Transverse colon (tissue), 4 donors: ENCODE results near the gene PPIG. TPM values are rescaled to one million over a fixed set of nuclear protein-coding genes. Genes with fewer than 3 reads are reported as not detected.

Experiments used
- DNase-seq: peaks from one replicate; pipeline ENCODE4 v3.0.0-alpha.2; 2019
- H3K27ac ChIP-seq, 4 donors: fragments of 200-600 bp; sonication (generic); 2 replicates each; pipeline ENCODE4 v1.5.1; 2016 to 2018; ENCODE audit warnings: inconsistent platforms in 4 of 4
- H3K27me3 ChIP-seq: fragments of 200-600 bp; sonication (generic); 2 replicates; pipeline ENCODE4 v1.5.1; 2017; ENCODE audit warnings: inconsistent platforms
- H3K36me3 ChIP-seq, 4 donors: fragments of 200-600 bp; sonication (generic); 2 replicates each; pipeline ENCODE4 v1.5.1; 2017 to 2019; ENCODE audit warnings: inconsistent platforms in 4 of 4
- H3K4me1 ChIP-seq, 4 donors: fragments of 200-600 bp; sonication (generic); 2 replicates each; pipeline ENCODE4 v1.5.1; 2017 to 2020; ENCODE audit warnings: inconsistent platforms in 4 of 4
- H3K4me3 ChIP-seq, 4 donors: fragments of 200-600 bp; sonication (generic); 1 replicate in 1 of 4; 2 replicates in 3 of 4; pipeline versions ENCODE4 v1.5.1 to v1.6.1; 2017 to 2019; ENCODE audit warnings: inconsistent platforms in 4 of 4
- H3K9me3 ChIP-seq, 2 donors: fragments of 200-600 bp; sonication (generic); 2 replicates each; pipeline ENCODE4 v1.5.1; 2017 to 2019; ENCODE audit warnings: inconsistent platforms in 2 of 2
- CTCF ChIP-seq, 5 experiments: fragments of 200-600 bp in 3 of 5; fragments of 450-650 bp in 2 of 5; sonication (generic) in 3 of 5; IDR thresholded peaks; 1 replicate in 2 of 5; 2 replicates in 3 of 5; pipeline ENCODE4 v1.5.1; 2016 to 2017; ENCODE audit warnings: antibody characterized with exemption in 5 of 5, inconsistent platforms in 3 of 5, mild to moderate bottlenecking in 2 of 5, moderate library complexity in 1 of 5
- EP300 ChIP-seq: sonication (generic); formaldehyde crosslinking; IDR thresholded peaks from one replicate; pipeline ENCODE4 v1.6.1; 2017; ENCODE audit warnings: antibody characterized with exemption, low read depth
- POLR2A ChIP-seq: fragments of 450-650 bp; IDR thresholded peaks from one replicate; pipeline ENCODE4 v1.6.1; 2016; ENCODE audit warnings: antibody characterized with exemption, mild to moderate bottlenecking, moderate library complexity
- POLR2AphosphoS5 ChIP-seq, 3 donors: sonication (generic); formaldehyde crosslinking; IDR thresholded peaks; one replicate each; pipeline ENCODE4 v1.6.1; 2016; ENCODE audit warnings: antibody characterized with exemption in 3 of 3
- WGBS, 2 donors: methylation state at CpG; one replicate each; pipeline ENCODE4 v1.1.5; 2018; ENCODE audit warnings: low coverage in 1 of 2; 5-methylcytosine and 5-hydroxymethylcytosine counted together
- in situ Hi-C, 4 donors: fragments of 200-750 bp; cut with MboI; loops; one replicate each; pipeline versions ENCODE4 v1.15.0 to v1.15.1; 2017; ENCODE audit warnings: low sequenced_read_pairs in 3 of 4, low pct_ligation_motif_present in 1 of 4, low pct_unique_long_range_greater_than_20kb in 1 of 4
- intact Hi-C: fragments of 100-400 bp; cut with DNase I; formaldehyde crosslinking; loops from one replicate; pipeline ENCODE4 v1.15.1; 2023; ENCODE audit warnings: low total_unique reads
- total RNA-seq, 4 donors: library from RNA; depleted of rRNA; stranded (reverse); fragments of >200 nt; gene quantifications; one replicate each; pipeline ENCODE4 v1.1.0, GENCODE V29; 2016

Gene PPIG
- total RNA-seq, 4 donors from 2014 or later = 25.9 to 55.7 (median 44.4) TPM

DNA sequence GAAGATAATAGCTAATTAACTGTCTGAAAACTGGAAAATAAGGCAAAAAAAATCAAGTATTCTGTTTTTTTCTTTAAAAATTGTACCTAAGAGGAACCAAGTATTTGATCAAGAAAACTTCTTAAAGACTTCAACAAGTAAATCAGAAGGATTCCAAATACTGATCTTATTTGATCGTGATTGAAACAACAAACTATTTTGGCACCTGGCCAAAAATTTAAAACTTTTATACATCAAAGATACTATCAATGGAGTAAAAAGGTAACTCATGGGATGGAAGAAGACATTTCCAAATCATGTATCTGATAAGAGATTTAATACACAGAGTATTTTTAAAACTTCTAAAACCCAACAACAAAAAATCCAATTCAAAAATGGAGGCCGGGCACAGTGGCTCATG, 63.3 kb downstream of the PPIG start:
- H3K27ac ChIP-seq = no peak overlapping the region
- 81 to 84% methylated on average over 2 of the region's 2 CpGs for WGBS, 2 donors

DNA sequence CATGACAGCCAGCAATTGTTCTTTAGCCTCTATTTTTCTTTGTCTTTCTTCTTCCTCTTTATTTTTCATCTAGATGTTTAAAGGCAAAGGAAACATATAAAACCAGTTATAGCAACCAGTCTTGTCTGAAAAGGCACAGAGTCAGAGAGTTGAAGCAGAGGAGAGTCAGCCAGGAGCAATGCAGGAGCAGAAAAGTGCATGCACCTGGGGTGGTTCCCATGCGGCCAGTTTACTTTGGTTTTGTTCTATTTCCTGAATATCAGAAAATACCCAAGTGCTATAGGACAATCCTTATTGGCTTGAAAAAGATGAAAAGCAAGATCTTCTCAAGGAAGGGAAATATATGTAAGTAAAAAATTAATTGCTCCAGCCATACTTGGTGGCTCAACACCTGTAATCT, 65.1 kb downstream of the PPIG start:
- Histone ChIP-seq H3K27me3 (peaks cover 13% of the 10 kb centered on the region), H3K36me3 (no peaks in the 10 kb centered on the region), H3K27ac (no peak overlapping the region), H3K9me3 (no peaks in the 10 kb centered on the region), H3K4me3 (no peak overlapping the region), H3K4me1 (no peaks in the 10 kb centered on the region)
- TF ChIP-seq CTCF (IDR thresholded peaks at IDR 0.05) = no peak
- no peak for TF ChIP-seq EP300
- no peak for TF ChIP-seq POLR2A
- TF ChIP-seq POLR2AphosphoS5 (IDR thresholded peaks at IDR 0.05) = no peak
- 56 to 61% methylated on average over 1 of the region's 1 CpG for WGBS, 2 donors
- intact Hi-C loops = no loop called here
- no peak for DNase-seq
- in situ Hi-C loops = no loop called here

More for the DNA sequence above, 63.3 kb downstream of the PPIG start:
- H3K9me3 ChIP-seq = no peaks in the 10 kb centered on the region
- intact Hi-C loops = no loop called here
- no peaks in the 10 kb centered on the region for H3K4me1 ChIP-seq
- peaks cover 6% of the 10 kb centered on the region for H3K27me3 ChIP-seq
- H3K36me3 ChIP-seq = no peaks in the 10 kb centered on the region
- H3K4me3 ChIP-seq = no peak overlapping the region
- DNase-seq = no peak
- TF ChIP-seq CTCF (IDR thresholded peaks at IDR 0.05) = no peak
- TF ChIP-seq POLR2AphosphoS5 (IDR thresholded peaks at IDR 0.05) = no peak
- no peak for TF ChIP-seq POLR2A
- TF ChIP-seq EP300 = no peak
- in situ Hi-C loops = no loop called here

GRCh38 chr2:169653636-169654035, 69.5 kb downstream of the PPIG start:
- intact Hi-C loops (no loop called here), in situ Hi-C loops (no loop called here)
- DNase-seq = no peak
- H3K27ac ChIP-seq = no peak overlapping the region
- no peak overlapping the region for H3K4me3 ChIP-seq
- H3K4me1 ChIP-seq = no peaks in the 10 kb centered on the region
- peaks cover 13% of the 10 kb centered on the region for H3K27me3 ChIP-seq
- WGBS, 2 donors = 78 to 80% methylated on average over 3 of the region's 3 CpGs
- TF ChIP-seq POLR2AphosphoS5 (IDR thresholded peaks at IDR 0.05) (no peak), POLR2A (no peak), CTCF (IDR thresholded peaks at IDR 0.05) (no peak), EP300 (no peak)
- no peaks in the 10 kb centered on the region for H3K9me3 ChIP-seq
- no peaks in the 10 kb centered on the region for H3K36me3 ChIP-seq

DNA sequence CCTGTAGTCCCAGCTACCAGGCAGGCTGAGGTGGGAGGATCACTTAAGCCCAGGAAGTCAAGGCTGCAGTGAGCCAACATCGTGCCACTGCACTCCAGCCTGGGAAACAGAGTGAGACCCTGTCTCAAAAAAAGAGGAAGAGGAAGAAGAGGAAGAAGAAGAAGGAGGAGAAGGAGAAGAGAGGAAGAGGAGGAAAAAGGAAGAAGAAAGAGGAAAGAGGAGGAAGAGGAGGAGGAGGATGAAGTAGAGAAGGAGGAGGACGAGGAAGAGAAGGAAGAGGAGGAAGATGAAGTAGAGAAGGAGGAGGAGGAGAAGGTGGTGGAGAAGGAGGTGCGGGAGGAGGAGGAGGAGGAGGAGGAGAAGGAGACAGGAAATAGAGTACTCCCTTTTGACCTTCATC, 72.0 kb downstream of the PPIG start:
- Histone ChIP-seq H3K27ac (no peak overlapping the region), H3K4me1 (no peaks in the 10 kb centered on the region), H3K9me3 (no peaks in the 10 kb centered on the region), H3K36me3 (no peaks in the 10 kb centered on the region), H3K4me3 (no peak overlapping the region), H3K27me3 (peaks cover 13% of the 10 kb centered on the region)
- in situ Hi-C loops (no loop called here), intact Hi-C loops (no loop called here)
- no peak for DNase-seq
- 76 to 78% methylated on average over 3 of the region's 3 CpGs for WGBS, 2 donors
- no peak for TF ChIP-seq POLR2AphosphoS5 (IDR thresholded peaks at IDR 0.05)

- no peak for DNase-seq
- Histone ChIP-seq H3K27ac (no peak overlapping the region), H3K27me3 (peaks cover under 1% of the 10 kb centered on the region), H3K4me1 (no peaks in the 10 kb centered on the region), H3K4me3 (no peak overlapping the region), H3K9me3 (no peaks in the 10 kb centered on the region), H3K36me3 (no peaks in the 10 kb centered on the region)
- intact Hi-C loops = no loop called here
- TF ChIP-seq EP300 (no peak), CTCF (IDR thresholded peaks at IDR 0.05) (no peak), POLR2AphosphoS5 (IDR thresholded peaks at IDR 0.05) (no peak), POLR2A (no peak)
- in situ Hi-C loops = no loop called here
- WGBS, 2 donors = 94 to 100% methylated on average over 1 of the region's 1 CpG
Measured at GRCh38 chr2:169658877-169659276, 74.7 kb downstream of the PPIG start.
